22Rv1 (cell line): ENCODE measurements around the gene KCNQ2.

ENCODE experiments used
- H3K27ac ChIP-seq: fragments of 450-650 bp; 2 replicates; pipeline ENCODE4 v1.5.1; 2017
- ZFX ChIP-seq: fragments of 450-650 bp; IDR thresholded peaks from 2 replicates; pipeline ENCODE4 v1.6.1; 2017; ENCODE audit warnings: antibody characterized with exemption, borderline replicate concordance
- TF ChIP-seq, protein P1 (sequence below): fragments of 450-650 bp; IDR thresholded peaks from 2 replicates; pipeline ENCODE4 v1.5.1; 2017; ENCODE audit warnings: mild to moderate bottlenecking

Gene KCNQ2

DNA sequence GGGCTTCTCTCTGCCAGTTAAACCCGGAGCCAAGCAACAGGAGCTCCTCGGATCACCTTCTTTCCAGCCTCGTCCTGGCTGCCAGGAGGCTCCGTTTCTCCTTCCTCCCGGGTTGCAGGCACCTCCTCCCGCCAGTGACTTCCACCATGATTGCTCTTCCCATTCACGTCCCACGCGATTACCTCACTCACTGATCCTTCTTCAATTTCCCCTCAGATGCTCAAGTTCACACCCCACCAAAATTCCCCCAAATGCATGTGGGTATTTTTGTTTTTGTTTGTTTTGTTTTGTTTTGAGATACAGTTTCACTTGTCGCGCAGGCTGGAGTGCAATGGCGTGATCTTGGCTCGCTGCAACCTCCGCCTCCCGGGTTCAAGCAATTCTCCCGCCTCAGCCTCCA, 25.1 kb downstream of the KCNQ2 start:
- H3K27ac ChIP-seq = no peak overlapping the region
- no peak for TF ChIP-seq ZFX
- TF ChIP-seq, protein P1, sequence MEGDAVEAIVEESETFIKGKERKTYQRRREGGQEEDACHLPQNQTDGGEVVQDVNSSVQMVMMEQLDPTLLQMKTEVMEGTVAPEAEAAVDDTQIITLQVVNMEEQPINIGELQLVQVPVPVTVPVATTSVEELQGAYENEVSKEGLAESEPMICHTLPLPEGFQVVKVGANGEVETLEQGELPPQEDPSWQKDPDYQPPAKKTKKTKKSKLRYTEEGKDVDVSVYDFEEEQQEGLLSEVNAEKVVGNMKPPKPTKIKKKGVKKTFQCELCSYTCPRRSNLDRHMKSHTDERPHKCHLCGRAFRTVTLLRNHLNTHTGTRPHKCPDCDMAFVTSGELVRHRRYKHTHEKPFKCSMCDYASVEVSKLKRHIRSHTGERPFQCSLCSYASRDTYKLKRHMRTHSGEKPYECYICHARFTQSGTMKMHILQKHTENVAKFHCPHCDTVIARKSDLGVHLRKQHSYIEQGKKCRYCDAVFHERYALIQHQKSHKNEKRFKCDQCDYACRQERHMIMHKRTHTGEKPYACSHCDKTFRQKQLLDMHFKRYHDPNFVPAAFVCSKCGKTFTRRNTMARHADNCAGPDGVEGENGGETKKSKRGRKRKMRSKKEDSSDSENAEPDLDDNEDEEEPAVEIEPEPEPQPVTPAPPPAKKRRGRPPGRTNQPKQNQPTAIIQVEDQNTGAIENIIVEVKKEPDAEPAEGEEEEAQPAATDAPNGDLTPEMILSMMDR = no peak

DNA sequence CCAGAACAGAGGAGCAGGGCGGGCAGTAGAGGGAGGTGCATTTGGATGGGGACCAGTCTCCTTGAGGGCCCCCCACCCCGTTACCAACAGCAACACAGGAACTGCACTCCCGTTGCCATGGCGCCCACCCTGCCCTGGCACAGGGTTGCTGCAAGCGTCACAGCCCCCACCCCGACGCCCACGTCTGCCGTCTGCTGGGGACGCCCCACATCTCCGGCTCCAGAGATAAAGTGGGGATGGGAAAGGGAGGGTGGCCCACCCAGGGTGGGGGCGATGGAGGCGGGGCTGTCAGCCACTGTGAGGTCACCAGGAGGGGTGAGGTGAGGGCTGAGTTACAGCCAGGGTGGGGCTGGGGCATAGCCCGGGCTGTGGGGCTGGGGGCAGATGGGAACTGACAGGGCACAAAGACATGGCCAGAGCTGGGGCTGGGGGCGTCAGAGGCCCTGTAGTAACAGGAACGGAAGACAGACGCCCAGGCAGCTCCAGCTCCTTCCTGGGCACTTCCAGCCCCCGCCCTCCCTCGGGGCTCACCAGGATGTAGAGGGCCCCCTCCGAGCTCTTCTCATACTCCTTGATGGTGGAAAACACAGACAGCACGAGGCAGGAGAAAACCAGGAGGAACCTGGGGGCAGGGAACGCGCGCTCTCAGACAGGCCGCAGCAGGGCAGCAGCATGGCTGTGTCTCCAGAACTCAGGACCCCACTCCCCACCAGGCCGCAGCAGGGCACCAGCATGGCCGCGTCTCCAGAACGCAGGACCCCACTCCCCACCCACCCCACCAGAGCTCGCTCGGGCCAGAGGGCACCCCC, 26.0 kb downstream of the KCNQ2 start:
- no peak for TF ChIP-seq ZFX
- TF ChIP-seq, protein P1 = no peak
- H3K27ac ChIP-seq = no peak overlapping the region

DNA sequence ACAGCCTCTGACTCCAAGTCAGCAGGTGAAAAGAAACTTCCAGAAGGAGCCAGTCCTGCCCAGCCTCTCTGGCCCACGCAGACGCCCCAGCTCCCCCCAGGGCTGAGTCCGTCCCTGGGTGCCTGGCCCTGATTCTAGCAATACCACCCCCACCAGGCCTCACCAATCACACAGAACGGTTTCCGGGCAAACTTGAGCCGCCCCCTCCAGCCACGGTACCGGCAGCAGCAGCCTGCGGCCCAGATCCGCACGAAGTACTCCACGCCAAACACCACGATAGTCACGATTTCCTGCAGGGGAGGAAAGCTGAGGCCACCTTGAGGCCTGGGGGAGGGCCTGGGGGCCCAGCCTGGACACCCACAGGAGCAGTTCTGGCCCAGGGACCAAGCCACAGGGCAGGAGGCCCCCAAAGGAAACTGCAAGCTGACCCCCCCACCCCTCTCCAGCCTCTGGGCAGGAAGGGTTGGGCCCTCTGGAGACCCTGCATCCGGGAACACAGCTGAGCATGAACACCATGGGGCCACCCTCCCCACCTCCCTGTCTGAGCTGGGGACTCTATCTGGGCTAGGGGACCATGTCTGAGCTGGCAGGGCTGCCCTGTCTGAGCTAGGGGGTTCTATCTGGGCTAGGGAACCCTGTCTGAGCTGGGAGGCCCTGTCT, 27.2 kb downstream of the KCNQ2 start:
- H3K27ac ChIP-seq = no peak overlapping the region
- TF ChIP-seq, protein P1 = no peak
- TF ChIP-seq ZFX = no peak

DNA sequence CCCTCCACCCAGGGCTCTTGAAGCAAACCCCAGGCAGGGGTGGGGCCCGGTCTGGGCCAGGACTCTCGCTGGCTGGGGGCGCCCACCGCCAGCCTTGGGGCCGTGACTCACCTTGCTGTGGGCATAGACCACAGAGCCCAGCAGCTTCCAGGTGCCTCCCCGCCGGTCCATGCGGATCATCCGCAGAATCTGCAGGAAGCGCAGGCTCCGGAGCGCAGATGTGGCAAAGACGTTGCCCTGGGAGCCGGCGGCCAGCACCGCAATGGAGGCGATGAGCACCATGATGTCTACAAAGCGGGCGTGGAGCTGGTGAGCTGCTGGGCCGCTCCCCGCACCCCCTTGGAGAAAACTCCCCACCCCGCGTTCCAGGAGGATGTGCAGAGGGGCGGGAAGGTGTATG, 27.9 kb downstream of the KCNQ2 start:
- TF ChIP-seq ZFX = no peak
- TF ChIP-seq, protein P1 = no peak
- H3K27ac ChIP-seq = no peak overlapping the region

DNA sequence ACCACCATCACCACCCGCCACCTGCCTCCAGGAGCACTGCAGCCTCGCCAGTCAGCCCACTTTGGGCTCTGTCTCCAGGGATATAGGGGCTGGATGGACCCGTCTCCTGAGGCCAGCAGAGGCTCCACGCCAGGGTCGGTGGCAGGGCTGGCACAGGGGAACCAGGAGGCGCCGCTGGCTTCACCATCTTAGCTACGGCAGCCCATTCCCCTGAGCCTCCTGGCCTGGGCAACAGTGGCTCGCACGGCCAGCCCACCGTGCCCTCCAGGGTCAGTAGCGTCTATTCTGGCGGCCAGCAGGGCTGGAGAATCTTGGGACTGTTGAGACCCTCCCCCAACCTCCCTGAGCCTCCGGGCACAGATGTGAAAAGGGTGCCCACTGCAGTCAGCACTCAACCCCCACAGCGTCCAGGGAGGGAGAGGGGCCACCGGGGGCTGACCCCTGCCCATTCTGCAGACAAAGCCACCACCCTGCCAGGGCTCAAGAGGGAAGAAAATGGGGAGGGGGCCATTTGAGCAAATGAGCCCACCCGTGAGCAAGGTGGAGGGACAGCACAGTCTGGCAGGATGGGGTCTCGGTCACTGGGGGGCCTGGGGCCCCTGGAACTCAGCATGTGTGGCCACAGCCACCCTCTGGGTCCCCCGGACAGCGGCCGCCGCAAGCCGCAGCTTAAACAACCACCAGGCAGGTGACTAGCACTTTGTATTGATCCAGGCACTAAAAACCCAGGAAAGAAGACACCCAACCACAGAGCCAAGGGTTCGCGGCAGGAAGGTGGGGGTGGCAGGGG, 28.7 kb downstream of the KCNQ2 start:
- TF ChIP-seq ZFX = no peak
- TF ChIP-seq, protein P1 = no peak
- no peak overlapping the region for H3K27ac ChIP-seq

DNA sequence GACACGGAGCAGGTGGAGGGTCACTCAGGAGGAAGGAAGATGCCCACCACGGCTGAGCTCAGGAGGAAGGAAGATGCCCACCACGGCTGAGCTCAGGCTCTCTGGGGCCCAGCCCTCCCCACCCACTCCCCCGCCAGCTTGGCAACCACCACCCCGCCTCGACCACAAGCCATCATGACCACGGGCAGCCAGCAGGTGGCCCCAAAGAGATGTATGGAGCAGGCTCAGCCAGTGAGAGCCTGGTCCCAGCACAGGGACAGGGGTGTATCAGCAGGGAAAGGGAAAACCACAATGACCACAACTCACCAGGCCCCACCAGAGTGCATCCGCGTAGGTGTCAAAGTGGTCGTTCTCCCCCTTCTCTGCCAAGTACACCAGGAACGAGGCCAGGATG, 30.4 kb downstream of the KCNQ2 start:
- TF ChIP-seq, protein P1 = peak; percentile 64
- no peak for TF ChIP-seq ZFX
- no peak overlapping the region for H3K27ac ChIP-seq
